WTC11 (cell line): ENCODE data around the gene PATL2. TPM values are rescaled to one million over a fixed set of nuclear protein-coding genes. Genes with fewer than 3 reads are reported as not detected.

Experiments used
- ATAC-seq: fragments of 200-7000 bp; cut with Tn5 transposase; 2 replicates; pipeline ENCODE4 v1.10.0; 2021; ENCODE audit warnings: mild to moderate bottlenecking, moderate library complexity
- CTCF ChIA-PET: fragments of 300-600 bp; sonication (Branson Sonifier 250); formaldehyde crosslinking; loops from one replicate; lab custom pipeline; 2021; ENCODE audit warnings: antibody characterized with exemption; lab: Charles Lee
- POLR2A ChIA-PET: fragments of 350-600 bp; sonication (Branson Sonifier 250); formaldehyde crosslinking; loops from one replicate; lab custom pipeline; 2021; ENCODE audit warnings: antibody characterized with exemption; lab: Charles Lee
- DNase-seq: peaks from one replicate; pipeline ENCODE4 v3.0.0; 2021; ENCODE audit warnings: low spot score
- H3K27ac Mint-ChIP-seq: 2 replicates; pipeline ENCODE4 v1.8.0; 2021; ENCODE audit warnings: mixed read lengths
- H3K27me3 Mint-ChIP-seq: 2 replicates; pipeline ENCODE4 v1.8.0; 2021; ENCODE audit warnings: low read depth, mild to moderate bottlenecking, moderate library complexity, mixed read lengths
- H3K36me3 Mint-ChIP-seq: 2 replicates; pipeline ENCODE4 v1.8.0; 2021; ENCODE audit warnings: mixed read lengths
- H3K4me1 Mint-ChIP-seq: 2 replicates; pipeline ENCODE4 v1.8.0; 2022; ENCODE audit warnings: mixed read lengths
- H3K4me3 Mint-ChIP-seq: 2 replicates; pipeline ENCODE4 v1.8.0; 2021; ENCODE audit warnings: mild to moderate bottlenecking, moderate library complexity, mixed read lengths
- H3K9me3 Mint-ChIP-seq: 2 replicates; pipeline ENCODE4 v1.8.0; 2021; ENCODE audit warnings: mixed read lengths
- FOXP1 ChIP-seq: sonication (generic); formaldehyde crosslinking; IDR thresholded peaks from 2 replicates; pipeline ENCODE4 v1.8.0; 2022; ENCODE audit warnings: missing genetic modification reagents, mild to moderate bottlenecking, moderate library complexity, borderline replicate concordance
- HMGA2 ChIP-seq: fragments of 250-450 bp; sonication (Bioruptor Pico); IDR thresholded peaks from 2 replicates; pipeline ENCODE4 v1.4.0; 2021; ENCODE audit warnings: mild to moderate bottlenecking, moderate library complexity
- JAZF1 ChIP-seq: fragments of 250-450 bp; sonication (Bioruptor Pico); IDR thresholded peaks from 2 replicates; pipeline ENCODE4 v1.9.0; 2021; ENCODE audit warnings: moderate library complexity, mild to moderate bottlenecking, inconsistent platforms
- NR1H2 ChIP-seq: sonication (generic); formaldehyde crosslinking; IDR thresholded peaks from 2 replicates; pipeline ENCODE4 v1.9.0; 2021; ENCODE audit warnings: mild to moderate bottlenecking, moderate library complexity, missing genetic modification reagents
- PRRX2 ChIP-seq: fragments of 250-450 bp; sonication (Bioruptor Pico); IDR thresholded peaks from 2 replicates; pipeline ENCODE4 v1.8.0; 2021; ENCODE audit warnings: mild to moderate bottlenecking
- SMAD4 ChIP-seq: sonication (generic); formaldehyde crosslinking; IDR thresholded peaks from 2 replicates; pipeline ENCODE4 v1.8.0; 2022; ENCODE audit warnings: mild to moderate bottlenecking, missing genetic modification reagents
- SP1 ChIP-seq: sonication (generic); formaldehyde crosslinking; conservative IDR thresholded peaks from 2 replicates; pipeline ENCODE4 v1.8.1; 2022; ENCODE audit warnings: missing genetic modification reagents
- TEAD4 ChIP-seq: sonication (generic); formaldehyde crosslinking; IDR thresholded peaks from 2 replicates; pipeline ENCODE4 v1.8.0; 2022; ENCODE audit warnings: mild to moderate bottlenecking, missing genetic modification reagents
- TP53 ChIP-seq: sonication (generic); formaldehyde crosslinking; IDR thresholded peaks from 2 replicates; pipeline ENCODE4 v1.8.1; 2023; ENCODE audit warnings: mild to moderate bottlenecking, missing genetic modification reagents
- ZNF263 ChIP-seq: sonication (generic); formaldehyde crosslinking; IDR thresholded peaks from 2 replicates; pipeline ENCODE4 v1.8.1; 2022; ENCODE audit warnings: low read depth, mild to moderate bottlenecking, moderate library complexity, missing genetic modification reagents
- ZNF396 ChIP-seq: fragments of 250-450 bp; sonication (Bioruptor Pico); IDR thresholded peaks from 2 replicates; pipeline ENCODE4 v1.8.0; 2021; ENCODE audit warnings: mild to moderate bottlenecking, moderate library complexity, borderline replicate concordance
- ZNF423 ChIP-seq: fragments of 250-450 bp; sonication (Bioruptor Pico); IDR thresholded peaks from 2 replicates; pipeline ENCODE4 v2.1.2; 2022; ENCODE audit warnings: mild to moderate bottlenecking, moderate library complexity
- total RNA-seq: library from RNA; stranded (reverse); gene quantifications from 3 replicates; pipeline ENCODE4 v1.2.3, GENCODE V29; 2021
- TF ChIP-seq, protein P1 (sequence below): sonication (generic); formaldehyde crosslinking; conservative IDR thresholded peaks from 2 replicates; pipeline ENCODE4 v1.8.1; 2023; ENCODE audit warnings: mild to moderate bottlenecking, low read depth, missing genetic modification reagents, moderate library complexity
- TF ChIP-seq, protein P2 (sequence below): fragments of 250-450 bp; sonication (Bioruptor Pico); IDR thresholded peaks from 2 replicates; pipeline ENCODE4 v1.8.0; 2021; ENCODE audit warnings: mild to moderate bottlenecking
- TF ChIP-seq, protein P3 (sequence below): sonication (generic); formaldehyde crosslinking; IDR thresholded peaks from 2 replicates; pipeline ENCODE4 v1.8.0; 2022; ENCODE audit warnings: mild to moderate bottlenecking, missing genetic modification reagents
- TF ChIP-seq, protein P4 (sequence below): sonication (generic); formaldehyde crosslinking; IDR thresholded peaks from 2 replicates; pipeline ENCODE4 v1.8.1; 2022; ENCODE audit warnings: low read depth, missing genetic modification reagents, borderline replicate concordance
- TF ChIP-seq, protein P5 (sequence below): sonication (generic); formaldehyde crosslinking; IDR thresholded peaks from 2 replicates; pipeline ENCODE4 v1.8.1; 2023; ENCODE audit warnings: mild to moderate bottlenecking, missing genetic modification reagents
- TF ChIP-seq, protein P6 (sequence below): sonication (generic); formaldehyde crosslinking; IDR thresholded peaks from 2 replicates; pipeline ENCODE4 v1.8.0; 2022; ENCODE audit warnings: mild to moderate bottlenecking, missing genetic modification reagents
- TF ChIP-seq, protein P7 (sequence below): sonication (generic); formaldehyde crosslinking; IDR thresholded peaks from 2 replicates; pipeline ENCODE4 v1.8.1; 2023; ENCODE audit warnings: mild to moderate bottlenecking, moderate library complexity, missing genetic modification reagents
- TF ChIP-seq, protein P8 (sequence below): sonication (generic); formaldehyde crosslinking; IDR thresholded peaks from 2 replicates; pipeline ENCODE4 v1.8.1; 2022; ENCODE audit warnings: missing genetic modification reagents, borderline replicate concordance

PATL2 gene
- total RNA-seq, 1 experiment from 2014 or later = 0.59 TPM

DNA sequence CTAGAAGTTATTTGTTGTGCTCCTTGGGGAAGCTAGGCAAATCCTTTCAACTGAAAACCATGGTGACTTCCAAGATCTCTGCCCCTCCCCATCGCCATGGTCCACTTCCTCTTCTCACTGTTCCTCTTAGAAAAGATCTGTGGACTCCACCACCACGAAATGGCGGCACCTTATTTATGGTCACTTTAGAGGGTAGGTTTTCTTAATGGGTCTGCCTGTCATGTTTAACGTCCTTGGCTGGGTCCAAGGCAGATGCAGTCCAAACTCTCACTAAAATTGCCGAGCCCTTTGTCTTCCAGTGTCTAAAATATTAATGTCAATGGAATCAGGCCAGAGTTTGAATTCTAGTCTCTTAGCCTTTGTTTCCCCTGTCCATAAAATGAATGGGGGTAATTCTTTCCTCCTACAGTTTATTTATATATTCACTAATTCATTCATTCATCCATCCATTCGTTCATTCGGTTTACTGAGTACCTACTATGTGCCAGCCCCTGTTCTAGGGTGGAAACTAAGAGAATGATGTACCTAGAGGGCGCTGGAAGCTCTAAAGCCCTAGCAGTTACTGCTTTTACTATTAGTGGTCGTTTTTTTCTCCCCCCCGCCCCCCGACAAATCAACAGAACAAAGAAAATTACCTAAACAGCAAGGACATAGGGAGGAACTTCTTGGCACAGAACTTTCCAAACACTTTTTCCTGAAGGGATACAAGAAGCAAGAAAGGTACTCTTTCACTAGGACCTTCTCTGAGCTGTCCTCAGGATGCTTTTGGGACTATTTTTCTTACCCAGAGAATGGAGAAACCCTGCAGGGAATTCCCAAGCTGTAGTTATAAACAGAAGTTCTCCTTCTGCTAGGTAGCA lies 657 bp downstream of the PATL2 start:
- CTCF ChIA-PET = interaction anchor here (0.5 to 4.5 kb wide), 17 partner anchors 11 to 823 kb away, joined by 3 to 92 read pairs (median 4); partner anchors contain the start of genes SPG11 and TRIM69
- H3K9me3 Mint-ChIP-seq = no peaks in the 10 kb centered on the region
- POLR2A ChIA-PET = interaction anchor here (0.5 to 4.0 kb wide), 3 partner anchors 17 to 242 kb away, joined by 3 to 37 read pairs (median 20); partner anchors contain the start of gene SPG11
- H3K4me1 Mint-ChIP-seq = peaks cover 13% of the 10 kb centered on the region
- H3K36me3 Mint-ChIP-seq = peaks cover 2% of the 10 kb centered on the region; the same call in 1 of the 2 replicates
- DNase-seq = no peak
- H3K4me3 Mint-ChIP-seq = peak overlapping the region; percentile 94
- H3K27ac Mint-ChIP-seq = no peak overlapping the region
- peaks cover 15% of the 10 kb centered on the region for H3K27me3 Mint-ChIP-seq
- TF ChIP-seq, protein P1, sequence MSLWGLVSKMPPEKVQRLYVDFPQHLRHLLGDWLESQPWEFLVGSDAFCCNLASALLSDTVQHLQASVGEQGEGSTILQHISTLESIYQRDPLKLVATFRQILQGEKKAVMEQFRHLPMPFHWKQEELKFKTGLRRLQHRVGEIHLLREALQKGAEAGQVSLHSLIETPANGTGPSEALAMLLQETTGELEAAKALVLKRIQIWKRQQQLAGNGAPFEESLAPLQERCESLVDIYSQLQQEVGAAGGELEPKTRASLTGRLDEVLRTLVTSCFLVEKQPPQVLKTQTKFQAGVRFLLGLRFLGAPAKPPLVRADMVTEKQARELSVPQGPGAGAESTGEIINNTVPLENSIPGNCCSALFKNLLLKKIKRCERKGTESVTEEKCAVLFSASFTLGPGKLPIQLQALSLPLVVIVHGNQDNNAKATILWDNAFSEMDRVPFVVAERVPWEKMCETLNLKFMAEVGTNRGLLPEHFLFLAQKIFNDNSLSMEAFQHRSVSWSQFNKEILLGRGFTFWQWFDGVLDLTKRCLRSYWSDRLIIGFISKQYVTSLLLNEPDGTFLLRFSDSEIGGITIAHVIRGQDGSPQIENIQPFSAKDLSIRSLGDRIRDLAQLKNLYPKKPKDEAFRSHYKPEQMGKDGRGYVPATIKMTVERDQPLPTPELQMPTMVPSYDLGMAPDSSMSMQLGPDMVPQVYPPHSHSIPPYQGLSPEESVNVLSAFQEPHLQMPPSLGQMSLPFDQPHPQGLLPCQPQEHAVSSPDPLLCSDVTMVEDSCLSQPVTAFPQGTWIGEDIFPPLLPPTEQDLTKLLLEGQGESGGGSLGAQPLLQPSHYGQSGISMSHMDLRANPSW (CRISPR knock-in tag) = no peak
- TF ChIP-seq, protein P2, sequence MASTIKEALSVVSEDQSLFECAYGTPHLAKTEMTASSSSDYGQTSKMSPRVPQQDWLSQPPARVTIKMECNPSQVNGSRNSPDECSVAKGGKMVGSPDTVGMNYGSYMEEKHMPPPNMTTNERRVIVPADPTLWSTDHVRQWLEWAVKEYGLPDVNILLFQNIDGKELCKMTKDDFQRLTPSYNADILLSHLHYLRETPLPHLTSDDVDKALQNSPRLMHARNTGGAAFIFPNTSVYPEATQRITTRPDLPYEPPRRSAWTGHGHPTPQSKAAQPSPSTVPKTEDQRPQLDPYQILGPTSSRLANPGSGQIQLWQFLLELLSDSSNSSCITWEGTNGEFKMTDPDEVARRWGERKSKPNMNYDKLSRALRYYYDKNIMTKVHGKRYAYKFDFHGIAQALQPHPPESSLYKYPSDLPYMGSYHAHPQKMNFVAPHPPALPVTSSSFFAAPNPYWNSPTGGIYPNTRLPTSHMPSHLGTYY (CRISPR knock-in tag) = no peak
- no peak for TF ChIP-seq ZNF396 (CRISPR knock-in tag)
- TF ChIP-seq HMGA2 (CRISPR knock-in tag) = no peak
- TF ChIP-seq NR1H2 (CRISPR knock-in tag) = no peak
- no peak for TF ChIP-seq FOXP1 (CRISPR knock-in tag)
- TF ChIP-seq, protein P3, sequence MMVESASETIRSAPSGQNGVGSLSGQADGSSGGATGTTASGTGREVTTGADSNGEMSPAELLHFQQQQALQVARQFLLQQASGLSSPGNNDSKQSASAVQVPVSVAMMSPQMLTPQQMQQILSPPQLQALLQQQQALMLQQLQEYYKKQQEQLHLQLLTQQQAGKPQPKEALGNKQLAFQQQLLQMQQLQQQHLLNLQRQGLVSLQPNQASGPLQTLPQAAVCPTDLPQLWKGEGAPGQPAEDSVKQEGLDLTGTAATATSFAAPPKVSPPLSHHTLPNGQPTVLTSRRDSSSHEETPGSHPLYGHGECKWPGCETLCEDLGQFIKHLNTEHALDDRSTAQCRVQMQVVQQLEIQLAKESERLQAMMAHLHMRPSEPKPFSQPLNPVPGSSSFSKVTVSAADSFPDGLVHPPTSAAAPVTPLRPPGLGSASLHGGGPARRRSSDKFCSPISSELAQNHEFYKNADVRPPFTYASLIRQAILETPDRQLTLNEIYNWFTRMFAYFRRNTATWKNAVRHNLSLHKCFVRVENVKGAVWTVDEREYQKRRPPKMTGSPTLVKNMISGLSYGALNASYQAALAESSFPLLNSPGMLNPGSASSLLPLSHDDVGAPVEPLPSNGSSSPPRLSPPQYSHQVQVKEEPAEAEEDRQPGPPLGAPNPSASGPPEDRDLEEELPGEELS (CRISPR knock-in tag) = no peak
- no peak for TF ChIP-seq SP1 (CRISPR knock-in tag)
- no peak for TF ChIP-seq TP53 (CRISPR knock-in tag)
- no peak for TF ChIP-seq PRRX2 (CRISPR knock-in tag)
- TF ChIP-seq JAZF1 = no peak
- TF ChIP-seq TEAD4 (CRISPR knock-in tag) = no peak
- no peak for TF ChIP-seq ZNF263 (CRISPR knock-in tag)
- TF ChIP-seq, protein P4, sequence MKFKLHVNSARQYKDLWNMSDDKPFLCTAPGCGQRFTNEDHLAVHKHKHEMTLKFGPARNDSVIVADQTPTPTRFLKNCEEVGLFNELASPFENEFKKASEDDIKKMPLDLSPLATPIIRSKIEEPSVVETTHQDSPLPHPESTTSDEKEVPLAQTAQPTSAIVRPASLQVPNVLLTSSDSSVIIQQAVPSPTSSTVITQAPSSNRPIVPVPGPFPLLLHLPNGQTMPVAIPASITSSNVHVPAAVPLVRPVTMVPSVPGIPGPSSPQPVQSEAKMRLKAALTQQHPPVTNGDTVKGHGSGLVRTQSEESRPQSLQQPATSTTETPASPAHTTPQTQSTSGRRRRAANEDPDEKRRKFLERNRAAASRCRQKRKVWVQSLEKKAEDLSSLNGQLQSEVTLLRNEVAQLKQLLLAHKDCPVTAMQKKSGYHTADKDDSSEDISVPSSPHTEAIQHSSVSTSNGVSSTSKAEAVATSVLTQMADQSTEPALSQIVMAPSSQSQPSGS (CRISPR knock-in tag) = no peak
- no peak for TF ChIP-seq SMAD4 (CRISPR knock-in tag)
- TF ChIP-seq, protein P5, sequence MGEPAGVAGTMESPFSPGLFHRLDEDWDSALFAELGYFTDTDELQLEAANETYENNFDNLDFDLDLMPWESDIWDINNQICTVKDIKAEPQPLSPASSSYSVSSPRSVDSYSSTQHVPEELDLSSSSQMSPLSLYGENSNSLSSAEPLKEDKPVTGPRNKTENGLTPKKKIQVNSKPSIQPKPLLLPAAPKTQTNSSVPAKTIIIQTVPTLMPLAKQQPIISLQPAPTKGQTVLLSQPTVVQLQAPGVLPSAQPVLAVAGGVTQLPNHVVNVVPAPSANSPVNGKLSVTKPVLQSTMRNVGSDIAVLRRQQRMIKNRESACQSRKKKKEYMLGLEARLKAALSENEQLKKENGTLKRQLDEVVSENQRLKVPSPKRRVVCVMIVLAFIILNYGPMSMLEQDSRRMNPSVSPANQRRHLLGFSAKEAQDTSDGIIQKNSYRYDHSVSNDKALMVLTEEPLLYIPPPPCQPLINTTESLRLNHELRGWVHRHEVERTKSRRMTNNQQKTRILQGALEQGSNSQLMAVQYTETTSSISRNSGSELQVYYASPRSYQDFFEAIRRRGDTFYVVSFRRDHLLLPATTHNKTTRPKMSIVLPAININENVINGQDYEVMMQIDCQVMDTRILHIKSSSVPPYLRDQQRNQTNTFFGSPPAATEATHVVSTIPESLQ (CRISPR knock-in tag) = no peak
- TF ChIP-seq, protein P6, sequence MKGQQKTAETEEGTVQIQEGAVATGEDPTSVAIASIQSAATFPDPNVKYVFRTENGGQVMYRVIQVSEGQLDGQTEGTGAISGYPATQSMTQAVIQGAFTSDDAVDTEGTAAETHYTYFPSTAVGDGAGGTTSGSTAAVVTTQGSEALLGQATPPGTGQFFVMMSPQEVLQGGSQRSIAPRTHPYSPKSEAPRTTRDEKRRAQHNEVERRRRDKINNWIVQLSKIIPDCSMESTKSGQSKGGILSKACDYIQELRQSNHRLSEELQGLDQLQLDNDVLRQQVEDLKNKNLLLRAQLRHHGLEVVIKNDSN (CRISPR knock-in tag) = no peak
- TF ChIP-seq, protein P7, sequence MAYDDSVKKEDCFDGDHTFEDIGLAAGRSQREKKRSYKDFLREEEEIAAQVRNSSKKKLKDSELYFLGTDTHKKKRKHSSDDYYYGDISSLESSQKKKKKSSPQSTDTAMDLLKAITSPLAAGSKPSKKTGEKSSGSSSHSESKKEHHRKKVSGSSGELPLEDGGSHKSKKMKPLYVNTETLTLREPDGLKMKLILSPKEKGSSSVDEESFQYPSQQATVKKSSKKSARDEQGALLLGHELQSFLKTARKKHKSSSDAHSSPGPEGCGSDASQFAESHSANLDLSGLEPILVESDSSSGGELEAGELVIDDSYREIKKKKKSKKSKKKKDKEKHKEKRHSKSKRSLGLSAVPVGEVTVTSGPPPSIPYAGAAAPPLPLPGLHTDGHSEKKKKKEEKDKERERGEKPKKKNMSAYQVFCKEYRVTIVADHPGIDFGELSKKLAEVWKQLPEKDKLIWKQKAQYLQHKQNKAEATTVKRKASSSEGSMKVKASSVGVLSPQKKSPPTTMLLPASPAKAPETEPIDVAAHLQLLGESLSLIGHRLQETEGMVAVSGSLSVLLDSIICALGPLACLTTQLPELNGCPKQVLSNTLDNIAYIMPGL (CRISPR knock-in tag) = no peak
- no peak for TF ChIP-seq ZNF423 (CRISPR knock-in tag)
- TF ChIP-seq, protein P8, sequence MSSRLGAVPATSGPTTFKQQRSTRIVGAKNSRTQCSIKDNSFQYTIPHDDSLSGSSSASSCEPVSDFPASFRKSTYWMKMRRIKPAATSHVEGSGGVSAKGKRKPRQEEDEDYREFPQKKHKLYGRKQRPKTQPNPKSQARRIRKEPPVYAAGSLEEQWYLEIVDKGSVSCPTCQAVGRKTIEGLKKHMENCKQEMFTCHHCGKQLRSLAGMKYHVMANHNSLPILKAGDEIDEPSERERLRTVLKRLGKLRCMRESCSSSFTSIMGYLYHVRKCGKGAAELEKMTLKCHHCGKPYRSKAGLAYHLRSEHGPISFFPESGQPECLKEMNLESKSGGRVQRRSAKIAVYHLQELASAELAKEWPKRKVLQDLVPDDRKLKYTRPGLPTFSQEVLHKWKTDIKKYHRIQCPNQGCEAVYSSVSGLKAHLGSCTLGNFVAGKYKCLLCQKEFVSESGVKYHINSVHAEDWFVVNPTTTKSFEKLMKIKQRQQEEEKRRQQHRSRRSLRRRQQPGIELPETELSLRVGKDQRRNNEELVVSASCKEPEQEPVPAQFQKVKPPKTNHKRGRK (CRISPR knock-in tag) = no peak
- ATAC-seq = no peak
